SH-SY5Y (cell line): ENCODE results near the gene NATD1.

Experiments used
- GATA2 ChIP-seq: IDR thresholded peaks from 2 replicates; pipeline ENCODE4 v1.6.1; 2011; ENCODE audit warnings: mild to moderate bottlenecking, low read depth, low read length
- GATA3 ChIP-seq: IDR thresholded peaks from 2 replicates; pipeline ENCODE4 v1.6.1; 2011; ENCODE audit warnings: low read depth, mild to moderate bottlenecking, low read length, moderate library complexity

- no peak for TF ChIP-seq GATA2
- TF ChIP-seq GATA3 = no peak
These were observed 40.6 kb upstream of the NATD1 start for GRCh38 chr17:21293831-21294210.
